Fibroblast of skin of right biceps (primary cell): ENCODE data around the gene ZBTB7A.

Experiments
- DNase-seq: peaks from one replicate; pipeline ENCODE4 v3.0.0-alpha.2; 2013

The ZBTB7A gene

GRCh38 chr19:4034048-4035017 lies 32.4 kb downstream of the ZBTB7A start:
- no peak for DNase-seq

- no peak for DNase-seq
Observed at GRCh38 chr19:4033028-4033956, 33.4 kb downstream of the ZBTB7A start.

GRCh38 chr19:4032436-4032835 lies 34.3 kb downstream of the ZBTB7A start:
- DNase-seq, result no peak

- DNase-seq, result no peak
Observed at GRCh38 chr19:4031420-4031819, 35.3 kb downstream of the ZBTB7A start.

GRCh38 chr19:4030981-4031380 lies 35.7 kb downstream of the ZBTB7A start:
- DNase-seq, result no peak

GRCh38 chr19:4030552-4030951 lies 36.1 kb downstream of the ZBTB7A start:
- no peak for DNase-seq

GRCh38 chr19:4029247-4029614 lies 37.5 kb downstream of the ZBTB7A start:
- no peak for DNase-seq

- no peak for DNase-seq
Observed at GRCh38 chr19:4028334-4029246, 38.1 kb downstream of the ZBTB7A start.

GRCh38 chr19:4027146-4027545 lies 39.6 kb downstream of the ZBTB7A start:
- no peak for DNase-seq

- no peak for DNase-seq
Observed at GRCh38 chr19:4025317-4025716, 41.4 kb downstream of the ZBTB7A start.

GRCh38 chr19:4023600-4024398 lies 42.9 kb downstream of the ZBTB7A start:
- no peak for DNase-seq

- no peak for DNase-seq
Observed at GRCh38 chr19:4019578-4019977, 47.1 kb downstream of the ZBTB7A start.

GRCh38 chr19:4018775-4019504 lies 47.8 kb downstream of the ZBTB7A start:
- DNase-seq, result no peak

- DNase-seq, result no peak
Observed at GRCh38 chr19:4018140-4018613, 48.5 kb downstream of the ZBTB7A start.

- no peak for DNase-seq
Observed at GRCh38 chr19:4016903-4017638, 49.6 kb downstream of the ZBTB7A start.

GRCh38 chr19:4016486-4016885 lies 50.2 kb downstream of the ZBTB7A start:
- DNase-seq, result no peak

- no peak for DNase-seq
Observed at GRCh38 chr19:4015705-4016402, 50.8 kb downstream of the ZBTB7A start.

- no peak for DNase-seq
Observed at GRCh38 chr19:4014541-4015491, 51.9 kb downstream of the ZBTB7A start.
